ENCODE measurements around the gene TMEM167A. TPM values are rescaled to one million over a fixed set of nuclear protein-coding genes. Genes with fewer than 3 reads are reported as not detected.

TMEM167A gene, protein sequence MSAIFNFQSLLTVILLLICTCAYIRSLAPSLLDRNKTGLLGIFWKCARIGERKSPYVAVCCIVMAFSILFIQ
- total RNA-seq, result 29.8 and 38.3 TPM in 2 replicates

GRCh38 chr5:83076742-83077661 is at the start of gene TMEM167A, which contains the start of gene XRCC4:
TMEM167A (minus strand) TSS chr5:83077394; CDS start chr5:83077323, 71 bp downstream.
XRCC4 (plus strand) TSS chr5:83077547; CDS start chr5:83104920, 27,373 bp downstream.

Other genes with a start within 250 kb of the TMEM167A start
- 6.5 and 9.3 TPM in 2 replicates for gene XRCC4, start 153 bp upstream of the TMEM167A start, total RNA-seq

Data from cardiac ventricle fibroblast (primary cell).